H1 (cell line): ENCODE data around the gene RASAL2. TPM values are rescaled to one million over a fixed set of nuclear protein-coding genes. Genes with fewer than 3 reads are reported as not detected.

Experiments used
- GTF2F1 ChIP-seq: IDR thresholded peaks from 2 replicates; pipeline ENCODE4 v1.6.1; 2012; ENCODE audit warnings: low read depth, low read length, improper control_type of control experiment, borderline replicate concordance
- MAFK ChIP-seq: IDR thresholded peaks from 2 replicates; pipeline ENCODE4 v1.6.1; 2012; ENCODE audit warnings: low read depth, mild to moderate bottlenecking, improper control_type of control experiment, low read length
- POU5F1 ChIP-seq: IDR thresholded peaks from 2 replicates; pipeline ENCODE4 v1.6.1; 2011; ENCODE audit warnings: low read depth, mild to moderate bottlenecking, low read length, moderate library complexity
- SIX5 ChIP-seq: IDR thresholded peaks from 2 replicates; pipeline ENCODE4 v1.6.1; 2011; ENCODE audit warnings: mild to moderate bottlenecking, low read depth, low read length
- SP2 ChIP-seq: IDR thresholded peaks from 2 replicates; pipeline ENCODE4 v1.6.1; 2012; ENCODE audit warnings: mild to moderate bottlenecking, low read length, inconsistent platforms
- polyA plus RNA-seq, 7 experiments: library from polyadenylated mRNA; depleted of rRNA in 3 of 7; stranded (reverse) in 5 of 7; unstranded in 2 of 7; fragments of >200 nt in 5 of 7; fragments of 200-250 nt in 2 of 7; gene quantifications; 1 replicate in 5 of 7; 2 replicates in 1 of 7; 4 replicates in 1 of 7; pipeline versions ENCODE4 v1.2.1 to v1.2.3, GENCODE V29; 2011 to 2013; ENCODE audit warnings: missing spikeins in 2 of 7, mixed read lengths in 2 of 7
- total RNA-seq: library from RNA; stranded (reverse); fragmentation: NEBNext Ultra II Directional; extraction: Animal tissue kit (Norgen Biotek cat#: 25700); gene quantifications from 2 replicates; pipeline ENCODE4 v1.2.1, GENCODE V29; 2021
- TF ChIP-seq, protein P1 (sequence below): fragments of 300-600 bp; sonication (generic); IDR thresholded peaks from 2 replicates; pipeline ENCODE4 v1.7.1; 2012; ENCODE audit warnings: low read length, moderate library complexity, mild to moderate bottlenecking, inconsistent platforms; ENCODE audit not compliant: insufficient replicate concordance

RASAL2 gene
- total and polyA plus RNA-seq, 2 of the 8 experiments (the other 6 are each of a cell fraction or from before 2014, with no cell fraction given), result 15.9 to 32.5 TPM

DNA sequence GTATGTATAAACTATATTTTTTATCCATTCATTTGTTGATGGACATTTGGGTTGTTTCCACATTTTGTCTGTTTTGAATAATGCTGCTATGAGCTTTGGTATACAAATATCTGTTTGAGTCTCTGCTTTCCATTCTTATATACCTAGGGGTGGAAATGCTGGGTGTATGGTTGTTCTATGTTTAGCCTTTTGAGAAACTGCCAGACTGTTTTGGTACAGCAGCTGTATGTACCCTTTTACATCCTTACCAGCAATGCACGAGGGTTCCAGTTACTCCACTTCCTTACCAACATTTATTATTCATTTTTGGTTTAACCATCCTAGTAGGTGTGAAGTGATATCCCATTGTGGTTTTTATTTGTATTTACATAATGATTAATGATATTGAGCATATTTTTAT is 13.9 kb downstream of the RASAL2 start (continued):
- TF ChIP-seq, protein P1, sequence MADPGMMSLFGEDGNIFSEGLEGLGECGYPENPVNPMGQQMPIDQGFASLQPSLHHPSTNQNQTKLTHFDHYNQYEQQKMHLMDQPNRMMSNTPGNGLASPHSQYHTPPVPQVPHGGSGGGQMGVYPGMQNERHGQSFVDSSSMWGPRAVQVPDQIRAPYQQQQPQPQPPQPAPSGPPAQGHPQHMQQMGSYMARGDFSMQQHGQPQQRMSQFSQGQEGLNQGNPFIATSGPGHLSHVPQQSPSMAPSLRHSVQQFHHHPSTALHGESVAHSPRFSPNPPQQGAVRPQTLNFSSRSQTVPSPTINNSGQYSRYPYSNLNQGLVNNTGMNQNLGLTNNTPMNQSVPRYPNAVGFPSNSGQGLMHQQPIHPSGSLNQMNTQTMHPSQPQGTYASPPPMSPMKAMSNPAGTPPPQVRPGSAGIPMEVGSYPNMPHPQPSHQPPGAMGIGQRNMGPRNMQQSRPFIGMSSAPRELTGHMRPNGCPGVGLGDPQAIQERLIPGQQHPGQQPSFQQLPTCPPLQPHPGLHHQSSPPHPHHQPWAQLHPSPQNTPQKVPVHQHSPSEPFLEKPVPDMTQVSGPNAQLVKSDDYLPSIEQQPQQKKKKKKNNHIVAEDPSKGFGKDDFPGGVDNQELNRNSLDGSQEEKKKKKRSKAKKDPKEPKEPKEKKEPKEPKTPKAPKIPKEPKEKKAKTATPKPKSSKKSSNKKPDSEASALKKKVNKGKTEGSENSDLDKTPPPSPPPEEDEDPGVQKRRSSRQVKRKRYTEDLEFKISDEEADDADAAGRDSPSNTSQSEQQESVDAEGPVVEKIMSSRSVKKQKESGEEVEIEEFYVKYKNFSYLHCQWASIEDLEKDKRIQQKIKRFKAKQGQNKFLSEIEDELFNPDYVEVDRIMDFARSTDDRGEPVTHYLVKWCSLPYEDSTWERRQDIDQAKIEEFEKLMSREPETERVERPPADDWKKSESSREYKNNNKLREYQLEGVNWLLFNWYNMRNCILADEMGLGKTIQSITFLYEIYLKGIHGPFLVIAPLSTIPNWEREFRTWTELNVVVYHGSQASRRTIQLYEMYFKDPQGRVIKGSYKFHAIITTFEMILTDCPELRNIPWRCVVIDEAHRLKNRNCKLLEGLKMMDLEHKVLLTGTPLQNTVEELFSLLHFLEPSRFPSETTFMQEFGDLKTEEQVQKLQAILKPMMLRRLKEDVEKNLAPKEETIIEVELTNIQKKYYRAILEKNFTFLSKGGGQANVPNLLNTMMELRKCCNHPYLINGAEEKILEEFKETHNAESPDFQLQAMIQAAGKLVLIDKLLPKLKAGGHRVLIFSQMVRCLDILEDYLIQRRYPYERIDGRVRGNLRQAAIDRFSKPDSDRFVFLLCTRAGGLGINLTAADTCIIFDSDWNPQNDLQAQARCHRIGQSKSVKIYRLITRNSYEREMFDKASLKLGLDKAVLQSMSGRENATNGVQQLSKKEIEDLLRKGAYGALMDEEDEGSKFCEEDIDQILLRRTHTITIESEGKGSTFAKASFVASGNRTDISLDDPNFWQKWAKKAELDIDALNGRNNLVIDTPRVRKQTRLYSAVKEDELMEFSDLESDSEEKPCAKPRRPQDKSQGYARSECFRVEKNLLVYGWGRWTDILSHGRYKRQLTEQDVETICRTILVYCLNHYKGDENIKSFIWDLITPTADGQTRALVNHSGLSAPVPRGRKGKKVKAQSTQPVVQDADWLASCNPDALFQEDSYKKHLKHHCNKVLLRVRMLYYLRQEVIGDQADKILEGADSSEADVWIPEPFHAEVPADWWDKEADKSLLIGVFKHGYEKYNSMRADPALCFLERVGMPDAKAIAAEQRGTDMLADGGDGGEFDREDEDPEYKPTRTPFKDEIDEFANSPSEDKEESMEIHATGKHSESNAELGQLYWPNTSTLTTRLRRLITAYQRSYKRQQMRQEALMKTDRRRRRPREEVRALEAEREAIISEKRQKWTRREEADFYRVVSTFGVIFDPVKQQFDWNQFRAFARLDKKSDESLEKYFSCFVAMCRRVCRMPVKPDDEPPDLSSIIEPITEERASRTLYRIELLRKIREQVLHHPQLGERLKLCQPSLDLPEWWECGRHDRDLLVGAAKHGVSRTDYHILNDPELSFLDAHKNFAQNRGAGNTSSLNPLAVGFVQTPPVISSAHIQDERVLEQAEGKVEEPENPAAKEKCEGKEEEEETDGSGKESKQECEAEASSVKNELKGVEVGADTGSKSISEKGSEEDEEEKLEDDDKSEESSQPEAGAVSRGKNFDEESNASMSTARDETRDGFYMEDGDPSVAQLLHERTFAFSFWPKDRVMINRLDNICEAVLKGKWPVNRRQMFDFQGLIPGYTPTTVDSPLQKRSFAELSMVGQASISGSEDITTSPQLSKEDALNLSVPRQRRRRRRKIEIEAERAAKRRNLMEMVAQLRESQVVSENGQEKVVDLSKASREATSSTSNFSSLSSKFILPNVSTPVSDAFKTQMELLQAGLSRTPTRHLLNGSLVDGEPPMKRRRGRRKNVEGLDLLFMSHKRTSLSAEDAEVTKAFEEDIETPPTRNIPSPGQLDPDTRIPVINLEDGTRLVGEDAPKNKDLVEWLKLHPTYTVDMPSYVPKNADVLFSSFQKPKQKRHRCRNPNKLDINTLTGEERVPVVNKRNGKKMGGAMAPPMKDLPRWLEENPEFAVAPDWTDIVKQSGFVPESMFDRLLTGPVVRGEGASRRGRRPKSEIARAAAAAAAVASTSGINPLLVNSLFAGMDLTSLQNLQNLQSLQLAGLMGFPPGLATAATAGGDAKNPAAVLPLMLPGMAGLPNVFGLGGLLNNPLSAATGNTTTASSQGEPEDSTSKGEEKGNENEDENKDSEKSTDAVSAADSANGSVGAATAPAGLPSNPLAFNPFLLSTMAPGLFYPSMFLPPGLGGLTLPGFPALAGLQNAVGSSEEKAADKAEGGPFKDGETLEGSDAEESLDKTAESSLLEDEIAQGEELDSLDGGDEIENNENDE, result no peak
- no peak for TF ChIP-seq SP2
- no peak for TF ChIP-seq SIX5
- no peak for TF ChIP-seq GTF2F1
- TF ChIP-seq MAFK, result no peak
- no peak for TF ChIP-seq POU5F1
- TF ChIP-seq, all 59 proteins: peak for 0
